Ishikawa (cell line): ENCODE data around the gene PPBP.

Source experiments
- EP300 ChIP-seq: IDR thresholded peaks from 2 replicates; pipeline ENCODE4 v1.6.1; 2012; ENCODE audit warnings: borderline replicate concordance
- RAD21 ChIP-seq: IDR thresholded peaks from 2 replicates; pipeline ENCODE4 v1.6.1; 2012; ENCODE audit warnings: low read depth
- REST ChIP-seq: IDR thresholded peaks from 2 replicates; pipeline ENCODE4 v1.6.1; 2012; ENCODE audit warnings: low read depth, mild to moderate bottlenecking
- TCF12 ChIP-seq: IDR thresholded peaks from 2 replicates; pipeline ENCODE4 v1.6.1; 2012; ENCODE audit warnings: low read depth
- TEAD4 ChIP-seq: IDR thresholded peaks from 2 replicates; pipeline ENCODE4 v1.6.1; 2012

GRCh38 chr4:74014332-74014731 lies 26.3 kb upstream of the PPBP start:
- TF ChIP-seq TEAD4 = no peak
- TF ChIP-seq EP300 = no peak
- no peak for TF ChIP-seq TCF12
- peak; percentile 87 for TF ChIP-seq REST
- no peak for TF ChIP-seq RAD21
